Osteoblast (primary cell): ENCODE measurements around the gene SMIM33. TPM values are rescaled to one million over a fixed set of nuclear protein-coding genes. Genes with fewer than 3 reads are reported as not detected.

Experiments
- DNase-seq: peaks from one replicate; pipeline ENCODE4 v3.0.0; 2011; ENCODE audit warnings: low spot score, mixed read lengths; ENCODE audit not compliant: insufficient read length; ENCODE audit errors: missing footprints
- H2AFZ ChIP-seq: 2 replicates; pipeline ENCODE4 v1.6.0; 2011; ENCODE audit warnings: mild to moderate bottlenecking, low read length
- H3K27ac ChIP-seq: 2 replicates; pipeline ENCODE4 v1.5.1; 2011; ENCODE audit warnings: mild to moderate bottlenecking, low read depth, low read length, moderate library complexity
- H3K27me3 ChIP-seq: 2 replicates; pipeline ENCODE4 v1.6.0; 2012; ENCODE audit warnings: mild to moderate bottlenecking, control low read depth, inconsistent platforms, low read length, moderate library complexity; ENCODE audit not compliant: insufficient read depth
- H3K36me3 ChIP-seq: 2 replicates; pipeline ENCODE4 v1.5.1; 2011; ENCODE audit warnings: mild to moderate bottlenecking, low read length, control low read depth, moderate library complexity; ENCODE audit not compliant: insufficient read depth
- H3K4me1 ChIP-seq: 2 replicates; pipeline ENCODE4 v1.5.1; 2011; ENCODE audit warnings: mild to moderate bottlenecking, low read length, control low read depth, moderate library complexity; ENCODE audit not compliant: insufficient read depth
- H3K4me2 ChIP-seq: 2 replicates; pipeline ENCODE4 v1.6.0; 2011; ENCODE audit warnings: mild to moderate bottlenecking, low read length; ENCODE audit not compliant: insufficient read depth
- H3K4me3 ChIP-seq: fragments of 200-600 bp; sonication (generic); 3 replicates; pipeline ENCODE4 v1.5.1; 2012; ENCODE audit warnings: mild to moderate bottlenecking, low read length, inconsistent platforms; ENCODE audit not compliant: insufficient read depth
- H3K79me2 ChIP-seq: 2 replicates; pipeline ENCODE4 v1.6.0; 2012; ENCODE audit warnings: mild to moderate bottlenecking, low read length, control low read depth, inconsistent platforms; ENCODE audit not compliant: insufficient read depth
- H3K9me3 ChIP-seq: 2 replicates; pipeline ENCODE4 v1.5.1; 2011; ENCODE audit warnings: low read depth, low read length, control low read depth
- H4K20me1 ChIP-seq: 2 replicates; pipeline ENCODE4 v1.6.0; 2012; ENCODE audit warnings: mild to moderate bottlenecking, low read length, control low read depth; ENCODE audit not compliant: insufficient read depth
- total RNA-seq: library from RNA; depleted of rRNA; stranded (reverse); fragments of >200 nt; gene quantifications from 2 replicates; pipeline ENCODE4 v1.2.3, GENCODE V29; 2012
- TF ChIP-seq, protein P1 (sequence below): IDR thresholded peaks from 2 replicates; pipeline ENCODE4 v1.5.1; 2011; ENCODE audit warnings: mild to moderate bottlenecking, low read depth, low read length, moderate library complexity; ENCODE audit errors: extremely low read depth

Gene SMIM33
- total RNA-seq, 1 donor: not detected

- DNase-seq: peak; percentile 27
Measured at GRCh38 chr5:139472386-139473030, 1.7 kb downstream of the SMIM33 start.

DNA sequence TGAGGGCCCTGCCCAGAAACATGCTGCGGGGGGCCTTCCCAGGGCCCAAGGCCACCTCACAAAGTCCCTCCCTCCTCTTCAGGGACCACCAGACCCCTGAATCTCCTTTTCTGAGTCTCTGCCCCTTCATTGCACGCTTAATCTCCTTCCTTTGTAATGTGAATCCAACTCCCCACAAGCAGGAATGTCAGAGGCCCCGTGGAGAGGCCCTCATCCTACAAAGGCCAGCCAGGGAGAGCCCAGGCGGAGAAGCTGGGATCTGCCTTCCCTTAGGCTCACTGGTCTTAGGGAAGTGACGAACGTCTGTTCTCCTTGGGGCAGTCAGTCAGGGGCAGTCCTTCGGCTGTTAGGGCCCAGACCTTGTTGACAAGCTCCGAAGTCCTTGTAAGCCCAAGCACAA, 2.3 kb downstream of the SMIM33 start:
- H3K4me2 ChIP-seq: no peak overlapping the region

More at GRCh38 chr5:139472386-139473030, 1.7 kb downstream of the SMIM33 start:
- no peaks in the 10 kb centered on the region for H3K9me3 ChIP-seq
- no peak overlapping the region for H2AFZ ChIP-seq
- peaks cover 15% of the 10 kb centered on the region for H3K4me1 ChIP-seq
- H3K79me2 ChIP-seq: no peaks in the 10 kb centered on the region
- H3K27ac ChIP-seq: no peak overlapping the region
- no peaks in the 10 kb centered on the region for H3K27me3 ChIP-seq
- peaks cover 18% of the 10 kb centered on the region for H3K36me3 ChIP-seq
- H3K4me3 ChIP-seq: no peak overlapping the region
- H4K20me1 ChIP-seq: no peaks in the 10 kb centered on the region
- TF ChIP-seq, protein P1, sequence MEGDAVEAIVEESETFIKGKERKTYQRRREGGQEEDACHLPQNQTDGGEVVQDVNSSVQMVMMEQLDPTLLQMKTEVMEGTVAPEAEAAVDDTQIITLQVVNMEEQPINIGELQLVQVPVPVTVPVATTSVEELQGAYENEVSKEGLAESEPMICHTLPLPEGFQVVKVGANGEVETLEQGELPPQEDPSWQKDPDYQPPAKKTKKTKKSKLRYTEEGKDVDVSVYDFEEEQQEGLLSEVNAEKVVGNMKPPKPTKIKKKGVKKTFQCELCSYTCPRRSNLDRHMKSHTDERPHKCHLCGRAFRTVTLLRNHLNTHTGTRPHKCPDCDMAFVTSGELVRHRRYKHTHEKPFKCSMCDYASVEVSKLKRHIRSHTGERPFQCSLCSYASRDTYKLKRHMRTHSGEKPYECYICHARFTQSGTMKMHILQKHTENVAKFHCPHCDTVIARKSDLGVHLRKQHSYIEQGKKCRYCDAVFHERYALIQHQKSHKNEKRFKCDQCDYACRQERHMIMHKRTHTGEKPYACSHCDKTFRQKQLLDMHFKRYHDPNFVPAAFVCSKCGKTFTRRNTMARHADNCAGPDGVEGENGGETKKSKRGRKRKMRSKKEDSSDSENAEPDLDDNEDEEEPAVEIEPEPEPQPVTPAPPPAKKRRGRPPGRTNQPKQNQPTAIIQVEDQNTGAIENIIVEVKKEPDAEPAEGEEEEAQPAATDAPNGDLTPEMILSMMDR: no peak
- no peak overlapping the region for H3K4me2 ChIP-seq

GRCh38 chr5:139473565-139473964, 2.8 kb downstream of the SMIM33 start:
- Histone ChIP-seq H3K9me3 (no peaks in the 10 kb centered on the region), H3K4me1 (peaks cover 15% of the 10 kb centered on the region), H2AFZ (no peak overlapping the region), H3K36me3 (peaks cover 29% of the 10 kb centered on the region), H3K79me2 (peaks cover 1% of the 10 kb centered on the region), H3K27me3 (no peaks in the 10 kb centered on the region), H4K20me1 (peaks cover 1% of the 10 kb centered on the region), H3K4me2 (no peak overlapping the region), H3K4me3 (no peak overlapping the region), H3K27ac (no peak overlapping the region)
- DNase-seq: peak; percentile 66
- TF ChIP-seq, protein P1: no peak

More for the DNA sequence above, 2.3 kb downstream of the SMIM33 start:
- Histone ChIP-seq H3K36me3 (peaks cover 24% of the 10 kb centered on the region), H3K27ac (no peak overlapping the region), H3K27me3 (no peaks in the 10 kb centered on the region), H3K4me3 (no peak overlapping the region), H3K9me3 (no peaks in the 10 kb centered on the region), H2AFZ (no peak overlapping the region), H3K79me2 (no peaks in the 10 kb centered on the region), H4K20me1 (no peaks in the 10 kb centered on the region), H3K4me1 (peaks cover 15% of the 10 kb centered on the region)
- TF ChIP-seq, protein P1: no peak
- DNase-seq: no peak

- H3K4me1 ChIP-seq: peaks cover 15% of the 10 kb centered on the region
- H3K27ac ChIP-seq: no peak overlapping the region
- DNase-seq: peak; percentile 85
- H3K4me2 ChIP-seq: no peak overlapping the region
- H3K9me3 ChIP-seq: no peaks in the 10 kb centered on the region
- no peaks in the 10 kb centered on the region for H3K27me3 ChIP-seq
- peaks cover 3% of the 10 kb centered on the region for H4K20me1 ChIP-seq
- TF ChIP-seq, protein P1: no peak
- no peak overlapping the region for H3K4me3 ChIP-seq
- H3K79me2 ChIP-seq: peaks cover 10% of the 10 kb centered on the region
- no peak overlapping the region for H2AFZ ChIP-seq
- peaks cover 36% of the 10 kb centered on the region for H3K36me3 ChIP-seq
Measured at GRCh38 chr5:139474890-139475791, 4.3 kb downstream of the SMIM33 start.
